ENCODE results near the gene ARHGAP4. TPM values are rescaled to one million over a fixed set of nuclear protein-coding genes. Genes with fewer than 3 reads are reported as not detected.

Gene ARHGAP4
- total RNA-seq, 4 donors from 2014 or later = 44.9 to 52.4 (median 49.9) TPM

GRCh38 chrX:153966283-153966688 lies 40.2 kb upstream of the ARHGAP4 start:
- intact Hi-C loops (cut with DNase I; ENCODE audit: low total_unique reads) (no loop called here), in situ Hi-C loops (cut with MboI; ENCODE audit: low pct_ligation_motif_present in 1 of 4, low pct_unique_long_range_greater_than_20kb in 1 of 4, low sequenced_read_pairs in 3 of 4) (loop anchor here in 2 of 4 donors (25.0 kb wide), 2 partner anchors 204 to 571 kb away; partner anchors contain the start of genes G6PD (in 1 of the 2), IKBKG (in 1 of the 2) and PLXNB3 (in 1 of the 2))
- H3K4me1 ChIP-seq = peaks cover 11 to 42% (median 33%) of the 10 kb centered on the region in 4 donors
- TF ChIP-seq EP300 (IDR thresholded peaks at IDR 0.05; ENCODE audit: low read depth) = no peak
- H3K27ac ChIP-seq = peak overlapping the region; percentile 94 to 100 (median 98)
- WGBS, 2 donors (ENCODE audit: low coverage in 1 of 2) = 70% methylated on average over 15 of the region's 15 CpGs; no CpG with 5 or more reads in 1 of the 2 donors
- peaks cover 0 to 7% (median 0%) of the 10 kb centered on the region in 4 donors for H3K36me3 ChIP-seq
- DNase-seq = no peak
- no peaks in the 10 kb centered on the region for H3K9me3 ChIP-seq
- H3K27me3 ChIP-seq = no peaks in the 10 kb centered on the region
- no peak overlapping the region for H3K4me3 ChIP-seq

- no peak overlapping the region for H3K4me3 ChIP-seq
- 74% methylated on average over 5 of the region's 5 CpGs; no CpG with 5 or more reads in 1 of the 2 donors for WGBS, 2 donors (ENCODE audit: low coverage in 1 of 2)
- H3K36me3 ChIP-seq = peaks cover 0 to 7% (median 0%) of the 10 kb centered on the region in 4 donors
- in situ Hi-C loops (cut with MboI; ENCODE audit: low pct_ligation_motif_present in 1 of 4, low pct_unique_long_range_greater_than_20kb in 1 of 4, low sequenced_read_pairs in 3 of 4) = loop anchor here in 2 of 4 donors (25.0 kb wide), 2 partner anchors 203 to 572 kb away; partner anchors contain the start of genes G6PD (in 1 of the 2), IKBKG (in 1 of the 2) and PLXNB3 (in 1 of the 2)
- DNase-seq = no peak
- intact Hi-C loops (cut with DNase I; ENCODE audit: low total_unique reads) = no loop called here
- H3K9me3 ChIP-seq = no peaks in the 10 kb centered on the region
- TF ChIP-seq POLR2AphosphoS5 (IDR thresholded peaks at IDR 0.05) (no peak), CTCF (IDR thresholded peaks at IDR 0.05) (no peak), POLR2A (IDR thresholded peaks at IDR 0.05) (no peak), EP300 (IDR thresholded peaks at IDR 0.05; ENCODE audit: low read depth) (no peak)
- H3K4me1 ChIP-seq = peaks cover 11 to 42% (median 33%) of the 10 kb centered on the region in 4 donors
- H3K27me3 ChIP-seq = no peaks in the 10 kb centered on the region
- H3K27ac ChIP-seq = no peak overlapping the region
Measured at GRCh38 chrX:153965406-153965805, 39.3 kb upstream of the ARHGAP4 start.

- Histone ChIP-seq H3K4me1 (peaks cover 11 to 34% (median 27%) of the 10 kb centered on the region in 4 donors), H3K27me3 (no peaks in the 10 kb centered on the region), H3K9me3 (no peaks in the 10 kb centered on the region), H3K4me3 (no peak overlapping the region), H3K36me3 (peaks cover 0 to 7% (median 0%) of the 10 kb centered on the region in 4 donors), H3K27ac (no peak overlapping the region)
- intact Hi-C loops (cut with DNase I; ENCODE audit: low total_unique reads) (no loop called here), in situ Hi-C loops (cut with MboI; ENCODE audit: low pct_ligation_motif_present in 1 of 4, low pct_unique_long_range_greater_than_20kb in 1 of 4, low sequenced_read_pairs in 3 of 4) (loop anchor here in 2 of 4 donors (25.0 kb wide), 2 partner anchors 202 to 573 kb away; partner anchors contain the start of genes G6PD (in 1 of the 2), IKBKG (in 1 of the 2) and PLXNB3 (in 1 of the 2))
- TF ChIP-seq POLR2AphosphoS5 (IDR thresholded peaks at IDR 0.05) = no peak
- TF ChIP-seq EP300 (IDR thresholded peaks at IDR 0.05; ENCODE audit: low read depth) = no peak
- TF ChIP-seq CTCF (IDR thresholded peaks at IDR 0.05) = no peak
- no peak for TF ChIP-seq POLR2A (IDR thresholded peaks at IDR 0.05)
- 89% methylated on average over 14 of the region's 14 CpGs; no CpG with 5 or more reads in 1 of the 2 donors for WGBS, 2 donors (ENCODE audit: low coverage in 1 of 2)
- DNase-seq = no peak
Measured at GRCh38 chrX:153964105-153964504, 38.0 kb upstream of the ARHGAP4 start.

- in situ Hi-C loops (cut with MboI; ENCODE audit: low pct_ligation_motif_present in 1 of 4, low pct_unique_long_range_greater_than_20kb in 1 of 4, low sequenced_read_pairs in 3 of 4) = loop anchor here in 2 of 4 donors (25.0 kb wide), 2 partner anchors 201 to 574 kb away; partner anchors contain the start of genes G6PD (in 1 of the 2), IKBKG (in 1 of the 2) and PLXNB3 (in 1 of the 2)
- peaks cover 0 to 7% (median 0%) of the 10 kb centered on the region in 4 donors for H3K36me3 ChIP-seq
- intact Hi-C loops (cut with DNase I; ENCODE audit: low total_unique reads) = no loop called here
- 97% methylated on average over 11 of the region's 12 CpGs; no CpG with 5 or more reads in 1 of the 2 donors for WGBS, 2 donors (ENCODE audit: low coverage in 1 of 2)
- H3K4me3 ChIP-seq = no peak overlapping the region
- no peaks in the 10 kb centered on the region for H3K27me3 ChIP-seq
- H3K4me1 ChIP-seq = peaks cover 11 to 29% (median 23%) of the 10 kb centered on the region in 4 donors
- no peak for DNase-seq
- TF ChIP-seq POLR2AphosphoS5 (IDR thresholded peaks at IDR 0.05) = no peak
- TF ChIP-seq POLR2A (IDR thresholded peaks at IDR 0.05) = no peak
- no peak for TF ChIP-seq EP300 (IDR thresholded peaks at IDR 0.05; ENCODE audit: low read depth)
- no peak for TF ChIP-seq CTCF (IDR thresholded peaks at IDR 0.05)
- H3K27ac ChIP-seq = no peak overlapping the region
- H3K9me3 ChIP-seq = no peaks in the 10 kb centered on the region
Measured at GRCh38 chrX:153963546-153963945, 37.5 kb upstream of the ARHGAP4 start.
